RWPE2 (cell line): ENCODE data around the gene RANBP1.
A peak's percentile ranks its signal among the peaks of the same experiment; 100 is the strongest.

Experiments used
- ATAC-seq: fragments of 200-7000 bp; cut with Tn5 transposase; 3 replicates; pipeline ENCODE4 v1.9.1; 2021; ENCODE audit warnings: low read depth
- DNase-seq: peaks from one replicate; pipeline ENCODE4 v3.0.0-alpha.2; 2020; ENCODE audit warnings: low spot score
- H3K27ac ChIP-seq: fragments of 450-650 bp; 2 replicates; pipeline ENCODE4 v1.5.1; 2017; ENCODE audit warnings: mild to moderate bottlenecking; ENCODE audit not compliant: poor library complexity, severe bottlenecking
- H3K27me3 ChIP-seq: fragments of 250-450 bp; sonication (Bioruptor Pico); 2 replicates; pipeline ENCODE4 v1.5.1; 2021; ENCODE audit warnings: mild to moderate bottlenecking, moderate library complexity; ENCODE audit not compliant: insufficient read depth, poor library complexity, severe bottlenecking
- H3K36me3 ChIP-seq: fragments of 250-450 bp; sonication (Bioruptor Pico); 2 replicates; pipeline ENCODE4 v1.5.1; 2020; ENCODE audit warnings: low read depth, mild to moderate bottlenecking, moderate library complexity
- H3K4me1 ChIP-seq: fragments of 250-450 bp; sonication (Bioruptor Pico); 2 replicates; pipeline ENCODE4 v1.5.1; 2021; ENCODE audit warnings: mild to moderate bottlenecking, moderate library complexity; ENCODE audit not compliant: insufficient read depth, poor library complexity, severe bottlenecking
- H3K4me3 ChIP-seq: fragments of 250-450 bp; sonication (Bioruptor Pico); 2 replicates; pipeline ENCODE4 v1.5.1; 2021; ENCODE audit warnings: mild to moderate bottlenecking, moderate library complexity; ENCODE audit not compliant: severe bottlenecking
- H3K9me3 ChIP-seq: fragments of 250-450 bp; sonication (Bioruptor Pico); 2 replicates; pipeline ENCODE4 v1.5.1; 2021; ENCODE audit warnings: mild to moderate bottlenecking, moderate library complexity; ENCODE audit not compliant: severe bottlenecking
- CTCF ChIP-seq: fragments of 450-650 bp; IDR thresholded peaks from one replicate; pipeline ENCODE4 v1.5.1; 2017; ENCODE audit warnings: mild to moderate bottlenecking, moderate library complexity; ENCODE audit not compliant: poor library complexity, severe bottlenecking

The RANBP1 gene

GRCh38 chr22:20127869-20128618, 12.1 kb downstream of the RANBP1 start:
- H3K4me3 ChIP-seq = no peak overlapping the region
- TF ChIP-seq CTCF = no peak
- H3K27me3 ChIP-seq = no peaks in the 10 kb centered on the region
- peaks cover 37% of the 10 kb centered on the region for H3K36me3 ChIP-seq
- DNase-seq (no peak), ATAC-seq (no peak)
- H3K4me1 ChIP-seq = no peaks in the 10 kb centered on the region
- no peak overlapping the region for H3K27ac ChIP-seq
- peaks cover 2% of the 10 kb centered on the region for H3K9me3 ChIP-seq

GRCh38 chr22:20128619-20128901, 12.7 kb downstream of the RANBP1 start:
- DNase-seq (no peak), ATAC-seq (no peak)
- Histone ChIP-seq H3K27me3 (no peaks in the 10 kb centered on the region), H3K4me3 (no peak overlapping the region), H3K9me3 (peaks cover 2% of the 10 kb centered on the region), H3K4me1 (no peaks in the 10 kb centered on the region), H3K27ac (no peak overlapping the region), H3K36me3 (peaks cover 35% of the 10 kb centered on the region)
- no peak for TF ChIP-seq CTCF

- Histone ChIP-seq H3K36me3 (peaks cover 29% of the 10 kb centered on the region), H3K4me1 (no peaks in the 10 kb centered on the region), H3K9me3 (peaks cover 2% of the 10 kb centered on the region), H3K4me3 (no peak overlapping the region), H3K27me3 (no peaks in the 10 kb centered on the region), H3K27ac (no peak overlapping the region)
- ATAC-seq (peak; percentile 29), DNase-seq (no peak)
- TF ChIP-seq CTCF = peak; percentile 43
Measured at GRCh38 chr22:20128902-20129746, 13.2 kb downstream of the RANBP1 start.

- no peak for DNase-seq
- Histone ChIP-seq H3K4me1 (no peaks in the 10 kb centered on the region), H3K9me3 (peaks cover 2% of the 10 kb centered on the region), H3K36me3 (peaks cover 27% of the 10 kb centered on the region), H3K27ac (no peak overlapping the region), H3K27me3 (no peaks in the 10 kb centered on the region), H3K4me3 (no peak overlapping the region)
- no peak for ATAC-seq
- TF ChIP-seq CTCF = no peak
Measured at GRCh38 chr22:20129747-20130014, 13.8 kb downstream of the RANBP1 start.

- Histone ChIP-seq H3K4me1 (no peaks in the 10 kb centered on the region), H3K9me3 (peaks cover 2% of the 10 kb centered on the region), H3K4me3 (no peak overlapping the region), H3K27me3 (no peaks in the 10 kb centered on the region), H3K27ac (peak overlapping the region; percentile 54), H3K36me3 (peaks cover 20% of the 10 kb centered on the region)
- no peak for TF ChIP-seq CTCF
- peak; percentile 20; the same call in 2 of the 3 replicates for ATAC-seq
- DNase-seq = no peak
Measured at GRCh38 chr22:20130319-20130718, 14.4 kb downstream of the RANBP1 start.
